Motor neuron (in vitro differentiated cells): ENCODE data around the gene KRT2. TPM values are rescaled to one million over a fixed set of nuclear protein-coding genes. Genes with fewer than 3 reads are reported as not detected.
A peak's percentile ranks its signal among the peaks of the same experiment; 100 is the strongest.

Experiments used
- ATAC-seq, 8 experiments: fragments of 200-7000 bp; cut with Tn5 transposase; replicated peaks in 6 of 8; 2 replicates each; pipeline ENCODE4 v1.8.0; 2021; ENCODE audit warnings: mild to moderate bottlenecking in 8 of 8, moderate library complexity in 8 of 8
- H3K27ac ChIP-seq, 2 donors: fragments of 250-450 bp; sonication (Bioruptor Pico); 2 replicates each; pipeline ENCODE4 v1.9.0; 2021; ENCODE audit warnings: antibody characterized with exemption in 2 of 2, mild to moderate bottlenecking in 2 of 2, moderate library complexity in 1 of 2
- H3K4me1 ChIP-seq, 2 donors: fragments of 250-450 bp; sonication (Bioruptor Pico); replicated peaks in 1 of 2; 2 replicates each; pipeline ENCODE4 v1.6.1; 2021; ENCODE audit warnings: antibody characterized with exemption in 2 of 2, mild to moderate bottlenecking in 2 of 2, moderate library complexity in 1 of 2
- H3K4me3 ChIP-seq, 5 donors: fragments of 250-450 bp; sonication (Bioruptor Pico); 2 replicates each; pipeline ENCODE4 v1.9.0; 2021; ENCODE audit warnings: antibody characterized with exemption in 5 of 5, mild to moderate bottlenecking in 5 of 5, moderate library complexity in 4 of 5
- WGBS, 10 experiments: fragments of 450-650 bp; shearing (Covaris generic); methylation state at CpG; one replicate each; pipeline ENCODE4 v1.0.0; 2022; 5-methylcytosine and 5-hydroxymethylcytosine counted together
- in situ Hi-C, 9 experiments: fragments of 400-800 bp; cut with MboI; loops; one replicate each; pipeline ENCODE4 v1.15.0; 2021; ENCODE audit warnings: low sequenced_read_pairs in 9 of 9, low pct_unique_long_range_greater_than_20kb in 2 of 9; ENCODE audit not compliant: unreplicated experiment in 9 of 9
- total RNA-seq, 8 experiments: library from RNA; unstranded; fragments of 300-600 nt; gene quantifications; 2 replicates each; pipeline versions ENCODE4 v1.2.3 to v1.2.4, GENCODE V29; 2022

Gene KRT2
- total RNA-seq, 8 experiments from 2014 or later = 0.08 to 0.62 (median 0.35) TPM; not detected in 4

DNA sequence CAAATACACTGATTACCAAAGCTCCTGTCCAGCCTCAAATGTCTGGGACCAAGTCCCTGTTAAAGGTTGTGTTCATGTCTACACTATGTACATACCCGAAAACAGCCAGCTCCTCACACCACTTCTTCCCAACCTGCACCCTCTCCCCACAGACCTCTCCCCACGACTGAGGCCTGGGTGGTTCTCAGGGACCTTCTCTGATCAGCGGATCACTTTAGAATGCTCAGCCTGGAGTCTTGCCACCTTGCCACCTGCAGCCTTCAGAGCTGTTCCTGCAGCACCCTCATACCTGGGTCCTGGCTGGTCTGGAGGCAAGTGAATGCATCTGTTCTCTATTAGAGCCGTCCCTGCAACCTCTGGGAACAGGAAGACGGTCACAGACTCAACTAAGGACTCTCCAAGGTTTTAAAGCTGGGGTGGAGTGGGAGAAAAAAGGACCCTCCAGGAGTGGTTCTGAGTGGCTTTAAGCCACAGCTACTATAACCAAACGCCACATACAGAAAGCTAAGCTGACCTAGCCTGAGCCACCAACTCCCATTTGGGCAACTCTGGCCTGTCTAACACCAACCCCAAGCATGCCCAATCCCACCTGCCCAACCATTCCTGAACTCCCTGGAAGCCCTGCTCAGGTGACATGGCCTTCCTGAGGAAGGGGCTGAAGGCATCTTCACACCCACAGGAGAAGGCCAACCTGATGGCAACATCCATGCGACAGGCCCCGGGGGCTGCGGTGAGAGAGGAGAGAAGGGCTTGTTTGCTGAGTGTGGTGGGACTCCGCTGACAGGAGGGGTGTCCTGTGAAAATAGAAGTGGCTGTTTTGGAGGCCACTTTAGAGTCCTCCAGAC, 8.6 kb downstream of the KRT2 start:
- ATAC-seq = no peak
- in situ Hi-C loops = no loop called here
- no peak overlapping the region for H3K27ac ChIP-seq
- H3K4me3 ChIP-seq = no peak overlapping the region
- 20 to 65% (median 45%) methylated on average over 1 to 7 of the region's 10 CpGs; no CpG with 5 or more reads in 2 of the 10 experiments for WGBS, 10 experiments
- no peaks in the 10 kb centered on the region for H3K4me1 ChIP-seq

GRCh38 chr12:52641468-52641867, 10.5 kb downstream of the KRT2 start:
- 0 to 80% (median 50%) methylated on average over 1 to 4 of the region's 4 CpGs; no CpG with 5 or more reads in 3 of the 10 experiments for WGBS, 10 experiments
- no peaks in the 10 kb centered on the region for H3K4me1 ChIP-seq
- no peak overlapping the region for H3K27ac ChIP-seq
- in situ Hi-C loops = no loop called here
- H3K4me3 ChIP-seq = no peak overlapping the region
- peak in 2 of 8 experiments; percentile 66 to 73 for ATAC-seq

DNA sequence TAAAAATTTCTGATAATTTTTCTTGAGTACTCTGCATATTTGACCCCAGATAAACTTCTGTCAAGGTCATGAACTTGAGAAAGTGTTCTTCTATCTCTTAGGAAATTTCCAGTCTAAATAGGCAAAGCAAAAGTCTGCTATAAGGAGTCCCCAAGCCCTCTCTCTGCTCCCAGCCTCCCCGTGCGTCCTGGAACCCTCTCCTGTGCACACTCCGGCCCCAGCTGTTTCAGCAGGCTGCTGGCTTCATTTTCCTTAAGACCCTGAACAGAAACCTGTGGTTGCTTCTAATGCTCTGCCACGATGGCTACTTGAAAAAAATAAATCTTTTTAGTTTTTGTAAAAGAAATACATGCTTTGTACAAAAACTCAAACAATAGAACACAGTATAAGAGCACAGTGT, 14.7 kb downstream of the KRT2 start:
- in situ Hi-C loops = no loop called here
- no peak for ATAC-seq
- Histone ChIP-seq H3K27ac (no peak overlapping the region), H3K4me1 (no peaks in the 10 kb centered on the region), H3K4me3 (no peak overlapping the region)
- WGBS, 10 experiments = 0 to 67% (median 35%) methylated on average over 1 to 4 of the region's 4 CpGs; no CpG with 5 or more reads in 1 of the 10 experiments

- WGBS, 10 experiments = 20 to 100% (median 38%) methylated on average over 1 to 5 of the region's 5 CpGs
- Histone ChIP-seq H3K4me3 (no peak overlapping the region), H3K4me1 (no peaks in the 10 kb centered on the region), H3K27ac (no peak overlapping the region)
- no peak for ATAC-seq
- in situ Hi-C loops = no loop called here
These were observed 15.3 kb downstream of the KRT2 start for GRCh38 chr12:52636592-52637258.

DNA sequence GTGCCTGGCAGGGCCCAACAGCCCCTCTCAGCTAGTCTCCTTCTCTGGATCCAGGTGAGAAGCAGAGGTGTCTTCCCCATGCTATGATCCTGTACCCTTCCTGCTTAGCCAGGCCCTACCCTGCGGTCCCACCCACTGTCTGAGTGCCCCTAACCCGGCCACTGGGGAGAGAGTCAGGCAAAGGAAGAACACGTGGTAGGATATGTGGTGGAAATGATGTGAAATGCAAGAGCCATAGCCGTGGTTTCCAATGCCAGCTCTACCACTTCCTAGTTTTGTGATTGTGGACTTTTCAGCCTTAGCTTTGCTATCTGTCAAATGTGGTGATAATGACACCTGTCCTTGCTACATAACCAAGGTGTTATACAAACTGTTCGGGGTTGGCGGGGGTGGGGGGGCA, 15.8 kb downstream of the KRT2 start:
- in situ Hi-C loops = no loop called here
- 39 to 83% (median 62%) methylated on average over 1 to 6 of the region's 6 CpGs; no CpG with 5 or more reads in 4 of the 10 experiments for WGBS, 10 experiments

DNA sequence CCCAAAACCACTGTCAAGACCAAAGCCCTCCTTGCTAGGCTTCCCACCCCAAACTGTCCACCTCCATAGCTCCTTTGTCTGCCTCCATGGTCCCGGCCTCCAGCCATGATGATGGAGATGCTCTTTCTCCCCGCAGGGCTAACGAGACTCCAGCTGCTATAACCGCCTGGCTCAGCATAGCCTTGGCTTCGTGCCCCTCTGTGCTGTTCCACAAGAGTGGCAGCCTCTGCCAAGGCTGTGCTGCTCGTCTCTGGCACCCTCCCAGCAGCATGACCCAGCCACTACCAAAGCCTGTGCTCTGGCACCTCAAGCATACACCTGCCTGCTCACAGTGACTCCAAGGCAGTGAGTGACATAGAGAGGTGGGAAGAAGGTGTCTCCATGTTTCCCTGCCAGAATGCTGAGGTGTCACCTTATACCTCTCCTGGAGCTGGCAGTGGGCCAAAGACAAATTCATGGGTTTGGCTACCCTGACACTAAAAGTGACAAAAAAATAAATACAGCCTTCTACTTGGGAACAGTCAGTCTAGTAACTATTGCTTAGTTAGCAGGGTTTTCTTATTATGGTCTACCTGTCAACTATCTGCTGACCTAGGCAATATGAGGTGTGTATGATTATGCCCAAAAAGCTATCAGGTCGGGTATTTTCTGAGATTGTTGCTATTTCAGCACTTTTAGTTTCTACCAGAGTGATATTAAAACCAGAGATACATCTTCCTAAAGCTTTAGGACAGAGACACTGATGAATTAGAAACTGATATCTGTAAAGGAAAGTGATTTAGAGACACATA, 17.6 kb downstream of the KRT2 start:
- no peak for ATAC-seq
- Histone ChIP-seq H3K27ac (no peak overlapping the region), H3K4me1 (no peaks in the 10 kb centered on the region), H3K4me3 (no peak overlapping the region)
- in situ Hi-C loops = no loop called here
- WGBS, 10 experiments = 0 to 69% (median 23%) methylated on average over 1 to 5 of the region's 7 CpGs; no CpG with 5 or more reads in 2 of the 10 experiments

More for the DNA sequence above, 15.8 kb downstream of the KRT2 start:
- no peak overlapping the region for H3K4me3 ChIP-seq
- H3K4me1 ChIP-seq = no peaks in the 10 kb centered on the region
- no peak for ATAC-seq
- no peak overlapping the region for H3K27ac ChIP-seq

DNA sequence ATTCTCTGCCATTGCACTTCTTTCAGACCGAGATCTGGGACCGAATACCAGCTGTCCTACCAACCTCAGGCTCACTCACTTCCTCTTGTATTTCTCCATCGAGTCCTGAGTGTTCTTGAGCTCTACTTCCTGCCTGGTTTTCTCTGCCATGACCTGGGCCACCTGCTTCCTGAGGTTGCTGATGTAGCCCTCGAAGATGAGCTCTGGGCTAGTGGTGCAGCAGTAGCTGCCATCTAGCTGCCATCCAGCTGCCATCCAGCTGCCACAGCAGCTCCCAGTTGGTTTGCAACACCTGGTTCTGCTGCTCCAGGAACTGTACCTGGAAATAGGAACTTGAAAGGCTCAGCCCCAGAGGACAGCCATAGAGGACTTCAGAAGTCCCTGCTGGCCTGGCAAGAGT, 18.6 kb downstream of the KRT2 start:
- no peak overlapping the region for H3K27ac ChIP-seq
- ATAC-seq = no peak
- in situ Hi-C loops = no loop called here
- 37 to 80% (median 53%) methylated on average over 1 to 3 of the region's 4 CpGs; no CpG with 5 or more reads in 4 of the 10 experiments for WGBS, 10 experiments
- no peak overlapping the region for H3K4me3 ChIP-seq
- H3K4me1 ChIP-seq = no peaks in the 10 kb centered on the region

DNA sequence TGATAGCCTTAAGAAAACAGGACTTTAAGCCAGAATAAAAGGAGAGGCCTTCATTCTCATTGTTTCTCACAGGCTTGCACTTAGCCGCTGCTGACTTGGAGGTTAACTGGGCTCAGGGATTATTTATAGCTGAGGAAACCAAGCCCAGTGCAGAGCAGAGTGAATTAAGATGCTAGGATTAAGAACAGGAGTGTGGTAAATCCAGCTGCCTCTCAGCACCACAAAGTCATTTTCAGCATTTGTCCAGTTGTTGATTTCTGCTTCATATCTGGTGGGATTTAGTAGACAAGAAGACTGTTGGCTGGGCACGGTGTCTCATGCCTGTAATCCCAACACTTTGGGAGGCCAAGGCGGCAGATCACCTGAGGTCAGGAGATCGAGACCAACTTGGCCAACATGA, 19.4 kb downstream of the KRT2 start:
- WGBS, 10 experiments = 47 to 100% (median 57%) methylated on average over 1 to 4 of the region's 4 CpGs; no CpG with 5 or more reads in 5 of the 10 experiments
- in situ Hi-C loops = no loop called here
- Histone ChIP-seq H3K4me1 (no peaks in the 10 kb centered on the region), H3K27ac (no peak overlapping the region), H3K4me3 (no peak overlapping the region)
- no peak for ATAC-seq

DNA sequence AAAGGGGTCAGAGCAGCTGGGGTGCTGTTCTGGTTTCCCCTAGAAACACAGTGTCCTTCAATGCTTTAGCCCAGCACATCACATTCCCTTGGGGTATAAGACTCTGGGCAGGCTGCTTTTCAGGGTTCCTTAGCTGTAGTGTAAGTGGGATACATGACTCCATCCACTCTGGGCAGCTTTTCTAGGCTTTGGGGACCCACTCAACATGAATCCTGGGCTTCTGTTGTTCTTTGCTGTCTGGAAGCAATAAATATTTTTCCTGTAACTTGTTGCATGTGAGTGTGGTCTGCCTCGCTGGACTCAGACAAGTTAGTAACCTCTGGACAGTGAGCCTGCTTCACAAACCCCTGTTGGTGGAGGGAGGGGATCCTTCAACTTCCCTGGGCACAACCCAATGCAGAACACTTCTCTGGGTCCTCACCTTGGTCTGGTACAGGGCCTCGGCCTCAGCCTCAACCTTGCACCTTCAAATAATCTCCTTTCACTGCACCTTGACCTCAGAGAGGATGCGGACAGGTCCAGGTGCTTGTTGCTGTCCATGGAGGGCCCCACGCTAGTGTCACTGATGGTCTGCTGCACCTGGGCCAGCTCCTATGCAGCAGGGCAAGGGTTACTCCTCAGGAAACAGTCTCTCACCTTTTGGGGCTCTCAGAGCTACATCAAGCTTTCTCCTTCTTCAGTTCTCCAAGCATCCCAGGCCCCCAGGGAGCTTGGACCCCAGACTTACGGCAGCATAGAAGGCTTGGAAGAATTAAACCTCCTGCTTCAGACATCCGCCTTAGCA, 20.1 kb downstream of the KRT2 start:
- H3K4me1 ChIP-seq = no peaks in the 10 kb centered on the region
- in situ Hi-C loops = no loop called here
- no peak overlapping the region for H3K4me3 ChIP-seq
- H3K27ac ChIP-seq = no peak overlapping the region
- no peak for ATAC-seq
- WGBS, 10 experiments = 0 to 71% (median 47%) methylated on average over 1 to 5 of the region's 6 CpGs; no CpG with 5 or more reads in 2 of the 10 experiments

- 39 to 40% methylated on average over 1 to 3 of the region's 4 CpGs; no CpG with 5 or more reads in 8 of the 10 experiments for WGBS, 10 experiments
- H3K4me1 ChIP-seq = no peaks in the 10 kb centered on the region
- H3K27ac ChIP-seq = no peak overlapping the region
- no peak overlapping the region for H3K4me3 ChIP-seq
- in situ Hi-C loops = no loop called here
- no peak for ATAC-seq
These were observed 20.7 kb downstream of the KRT2 start for GRCh38 chr12:52631264-52631663.

- 0 to 80% (median 62%) methylated on average over 1 to 3 of the region's 4 CpGs; no CpG with 5 or more reads in 3 of the 10 experiments for WGBS, 10 experiments
- Histone ChIP-seq H3K27ac (no peak overlapping the region), H3K4me1 (no peaks in the 10 kb centered on the region), H3K4me3 (no peak overlapping the region)
- in situ Hi-C loops = no loop called here
- ATAC-seq = no peak
These were observed 21.3 kb downstream of the KRT2 start for GRCh38 chr12:52630599-52631200.

GRCh38 chr12:52630008-52630500, 22.0 kb downstream of the KRT2 start:
- ATAC-seq = no peak
- in situ Hi-C loops = no loop called here
- H3K27ac ChIP-seq = no peak overlapping the region
- no peaks in the 10 kb centered on the region for H3K4me1 ChIP-seq
- H3K4me3 ChIP-seq = no peak overlapping the region
- WGBS, 10 experiments = 0 to 60% (median 35%) methylated on average over 1 to 4 of the region's 7 CpGs; no CpG with 5 or more reads in 4 of the 10 experiments
